ENCODE data around the gene SLC24A4. TPM values are rescaled to one million over a fixed set of nuclear protein-coding genes. Genes with fewer than 3 reads are reported as not detected.

Gene SLC24A4
- total RNA-seq, 1 donor from 2014 or later, result not detected

DNA sequence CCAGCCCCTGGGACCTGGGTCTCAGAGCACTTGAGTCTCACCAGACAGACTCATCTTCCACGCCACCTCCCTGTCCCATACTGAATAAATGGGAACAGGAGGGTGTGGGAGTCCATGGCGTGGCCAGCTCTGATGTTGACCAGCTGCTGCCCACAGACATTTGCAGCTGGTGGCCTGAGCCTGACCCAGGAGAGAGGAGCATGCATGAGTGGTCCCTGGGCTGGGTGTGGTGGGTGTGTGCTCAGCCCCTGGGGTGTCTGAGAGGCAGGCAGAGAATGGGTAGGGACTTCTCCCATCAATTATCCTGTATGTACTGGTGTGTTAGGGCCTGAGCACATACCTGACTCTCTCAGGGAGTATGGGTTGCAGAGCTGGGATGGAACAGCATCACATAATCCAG lies 49.3 kb downstream of the SLC24A4 start:
- no peaks in the 10 kb centered on the region for H3K36me3 ChIP-seq (ENCODE audit: control insufficient read depth, insufficient read depth, low read length)
- no peak overlapping the region for H3K4me3 ChIP-seq (ENCODE audit: low read depth, low read length)
- DNase-seq (ENCODE audit: low read depth), result no peak
- no peaks in the 10 kb centered on the region for H3K27me3 ChIP-seq (ENCODE audit: control insufficient read depth, insufficient read depth, low read length)
- TF ChIP-seq, protein P1, sequence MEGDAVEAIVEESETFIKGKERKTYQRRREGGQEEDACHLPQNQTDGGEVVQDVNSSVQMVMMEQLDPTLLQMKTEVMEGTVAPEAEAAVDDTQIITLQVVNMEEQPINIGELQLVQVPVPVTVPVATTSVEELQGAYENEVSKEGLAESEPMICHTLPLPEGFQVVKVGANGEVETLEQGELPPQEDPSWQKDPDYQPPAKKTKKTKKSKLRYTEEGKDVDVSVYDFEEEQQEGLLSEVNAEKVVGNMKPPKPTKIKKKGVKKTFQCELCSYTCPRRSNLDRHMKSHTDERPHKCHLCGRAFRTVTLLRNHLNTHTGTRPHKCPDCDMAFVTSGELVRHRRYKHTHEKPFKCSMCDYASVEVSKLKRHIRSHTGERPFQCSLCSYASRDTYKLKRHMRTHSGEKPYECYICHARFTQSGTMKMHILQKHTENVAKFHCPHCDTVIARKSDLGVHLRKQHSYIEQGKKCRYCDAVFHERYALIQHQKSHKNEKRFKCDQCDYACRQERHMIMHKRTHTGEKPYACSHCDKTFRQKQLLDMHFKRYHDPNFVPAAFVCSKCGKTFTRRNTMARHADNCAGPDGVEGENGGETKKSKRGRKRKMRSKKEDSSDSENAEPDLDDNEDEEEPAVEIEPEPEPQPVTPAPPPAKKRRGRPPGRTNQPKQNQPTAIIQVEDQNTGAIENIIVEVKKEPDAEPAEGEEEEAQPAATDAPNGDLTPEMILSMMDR (IDR thresholded peaks at IDR 0.05; ENCODE audit: insufficient read depth, low read length, poor library complexity, severe bottlenecking), result no peak

- no peak overlapping the region for H3K4me3 ChIP-seq (ENCODE audit: low read depth, low read length)
- no peaks in the 10 kb centered on the region for H3K36me3 ChIP-seq (ENCODE audit: control insufficient read depth, insufficient read depth, low read length)
- TF ChIP-seq, protein P1 (IDR thresholded peaks at IDR 0.05; ENCODE audit: insufficient read depth, low read length, poor library complexity, severe bottlenecking), result no peak
- no peak for DNase-seq (ENCODE audit: low read depth)
- H3K27me3 ChIP-seq (ENCODE audit: control insufficient read depth, insufficient read depth, low read length), result no peaks in the 10 kb centered on the region
Measured at GRCh38 chr14:92373336-92373735, 50.4 kb downstream of the SLC24A4 start.

GRCh38 chr14:92380131-92380530 lies 57.2 kb downstream of the SLC24A4 start:
- H3K4me3 ChIP-seq (ENCODE audit: low read depth, low read length), result no peak overlapping the region
- H3K36me3 ChIP-seq (ENCODE audit: control insufficient read depth, insufficient read depth, low read length), result no peaks in the 10 kb centered on the region
- H3K27me3 ChIP-seq (ENCODE audit: control insufficient read depth, insufficient read depth, low read length), result peaks cover 6% of the 10 kb centered on the region
- no peak for DNase-seq (ENCODE audit: low read depth)
- TF ChIP-seq, protein P1 (IDR thresholded peaks at IDR 0.05; ENCODE audit: insufficient read depth, low read length, poor library complexity, severe bottlenecking), result no peak

- TF ChIP-seq, protein P1 (IDR thresholded peaks at IDR 0.05; ENCODE audit: insufficient read depth, low read length, poor library complexity, severe bottlenecking), result no peak
- peaks cover 6% of the 10 kb centered on the region for H3K27me3 ChIP-seq (ENCODE audit: control insufficient read depth, insufficient read depth, low read length)
- no peaks in the 10 kb centered on the region for H3K36me3 ChIP-seq (ENCODE audit: control insufficient read depth, insufficient read depth, low read length)
- no peak overlapping the region for H3K4me3 ChIP-seq (ENCODE audit: low read depth, low read length)
- no peak for DNase-seq (ENCODE audit: low read depth)
Measured at GRCh38 chr14:92380582-92380981, 57.6 kb downstream of the SLC24A4 start.

GRCh38 chr14:92382677-92383076 lies 59.7 kb downstream of the SLC24A4 start:
- no peak overlapping the region for H3K4me3 ChIP-seq (ENCODE audit: low read depth, low read length)
- TF ChIP-seq, protein P1 (IDR thresholded peaks at IDR 0.05; ENCODE audit: insufficient read depth, low read length, poor library complexity, severe bottlenecking), result peak; percentile 46
- peaks cover 6% of the 10 kb centered on the region for H3K27me3 ChIP-seq (ENCODE audit: control insufficient read depth, insufficient read depth, low read length)
- H3K36me3 ChIP-seq (ENCODE audit: control insufficient read depth, insufficient read depth, low read length), result no peaks in the 10 kb centered on the region
- DNase-seq (ENCODE audit: low read depth), result no peak

DNA sequence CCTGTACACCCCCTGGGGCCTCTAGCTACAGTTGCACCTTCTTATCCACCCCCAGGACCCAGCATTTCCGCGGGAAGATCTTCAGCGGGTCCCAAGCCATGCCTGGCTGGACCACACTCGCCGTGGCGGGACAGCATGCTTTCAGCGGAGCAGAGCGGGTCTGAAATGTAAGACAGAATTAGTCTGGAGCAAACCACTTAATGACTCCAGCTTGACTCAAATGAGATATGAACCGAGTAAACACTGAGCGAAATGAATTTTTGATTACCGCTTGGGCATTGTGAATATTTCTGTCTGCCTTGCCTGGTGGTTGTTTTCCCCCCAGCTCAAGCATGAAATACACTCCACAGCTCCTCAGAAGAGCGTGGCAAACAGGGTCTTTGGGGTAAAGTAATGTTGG lies 60.8 kb downstream of the SLC24A4 start:
- TF ChIP-seq, protein P1 (IDR thresholded peaks at IDR 0.05; ENCODE audit: insufficient read depth, low read length, poor library complexity, severe bottlenecking), result no peak
- H3K36me3 ChIP-seq (ENCODE audit: control insufficient read depth, insufficient read depth, low read length), result no peaks in the 10 kb centered on the region
- H3K4me3 ChIP-seq (ENCODE audit: low read depth, low read length), result no peak overlapping the region
- peaks cover 6% of the 10 kb centered on the region for H3K27me3 ChIP-seq (ENCODE audit: control insufficient read depth, insufficient read depth, low read length)
- no peak for DNase-seq (ENCODE audit: low read depth)

All from kidney epithelial cell (primary cell).